ENCODE results near the gene PBRM1. TPM values are rescaled to one million over a fixed set of nuclear protein-coding genes. Genes with fewer than 3 reads are reported as not detected.

The PBRM1 gene
- total and polyA plus RNA-seq, 2 of the 8 experiments (the other 6 are each of a cell fraction or from before 2014, with no cell fraction given): 19.3 to 65.8 TPM

- H3K79me2 ChIP-seq (ENCODE audit: control insufficient read depth in 1 of 2, insufficient read depth in 2 of 2, low read length in 2 of 2): no peaks in the 10 kb centered on the region
- H3K23me2 ChIP-seq (ENCODE audit: low read depth, low read length): no peaks in the 10 kb centered on the region
- H3K14ac ChIP-seq (ENCODE audit: insufficient read length): no peak overlapping the region
- H2BK12ac ChIP-seq (ENCODE audit: low read depth, low read length): no peak overlapping the region
- H3K9me3 ChIP-seq (ENCODE audit: insufficient read depth in 2 of 2, low read depth in 1 of 2, low read length in 1 of 2): no peaks in the 10 kb centered on the region
- no peak overlapping the region for H2BK15ac ChIP-seq (ENCODE audit: low read length)
- H3K27ac ChIP-seq (ENCODE audit: low read depth, low read length): no peak overlapping the region
- no peak overlapping the region for H3K4ac ChIP-seq (replicated peaks; ENCODE audit: insufficient read length, low read depth, low read length)
- no peak overlapping the region for H3K9ac ChIP-seq (replicated peaks in 1 of 4; ENCODE audit: extremely low read depth in 1 of 4, low read depth in 3 of 4, low read length in 3 of 4)
- no peak overlapping the region for H2BK20ac ChIP-seq (ENCODE audit: low read length)
- H4K20me1 ChIP-seq (replicated peaks in 1 of 2; ENCODE audit: control insufficient read depth in 1 of 2, insufficient read depth in 2 of 2, low read length in 2 of 2): no peaks in the 10 kb centered on the region
- no peak overlapping the region for H4K8ac ChIP-seq (ENCODE audit: extremely low read depth, insufficient read depth, low read length)
- H2AFZ ChIP-seq (ENCODE audit: low read length): no peak overlapping the region
- no peaks in the 10 kb centered on the region for H3K27me3 ChIP-seq (replicated peaks in 1 of 4; ENCODE audit: control insufficient read depth in 3 of 4, extremely low read depth in 1 of 4, insufficient read depth in 3 of 4, low read length in 3 of 4)
- H3K36me3 ChIP-seq (ENCODE audit: control insufficient read depth in 2 of 4, insufficient read depth in 4 of 4, low read length in 3 of 4): peaks cover 14 to 40% (median 28%) of the 10 kb centered on the region in 4 experiments; a peak in 7 of 8 replicates
- no peak overlapping the region for H3K23ac ChIP-seq (ENCODE audit: insufficient read length)
- no peak overlapping the region for H4K91ac ChIP-seq (replicated peaks; ENCODE audit: insufficient read length, low read length)
- H3K79me1 ChIP-seq (ENCODE audit: low read depth, low read length): no peaks in the 10 kb centered on the region; the same call in 1 of the 2 replicates
- no peak overlapping the region for H3K56ac ChIP-seq (replicated peaks; ENCODE audit: insufficient read length, low read depth, low read length)
- ChIA-PET CTCF (ENCODE audit: partially characterized antibody) (interaction anchor here (1.3 kb wide), 1 partner anchor 22 kb away, joined by 4 read pairs; no protein-coding TSS in a partner anchor), POLR2A (ENCODE audit: partially characterized antibody) (interaction anchor here (1.5 kb wide), 1 partner anchor 26 kb away, joined by 3 read pairs; the partner anchor contains the start of gene GNL3)
- no peak overlapping the region for H3K18ac ChIP-seq (ENCODE audit: extremely low read depth, low read length)
- H2BK5ac ChIP-seq (ENCODE audit: low read depth, low read length): no peak overlapping the region
- DNase-seq (ENCODE audit: low read depth in 1 of 2, low spot score in 2 of 2): no peak
- no peak overlapping the region for H2AK5ac ChIP-seq (ENCODE audit: low read depth, low read length)
- WGBS, 2 experiments (ENCODE audit: extremely low coverage in 1 of 2, insufficient coverage in 1 of 2, insufficient read length in 1 of 2, insufficient replicate concordance in 2 of 2, low coverage in 1 of 2, low lambda C conversion rate in 2 of 2, missing lambda C conversion rate in 1 of 2): 67% methylated on average over 3 of the region's 3 CpGs; no CpG with 5 or more reads in 1 of the 2 experiments
- no peak for FAIRE-seq
- H3K4me3 ChIP-seq (ENCODE audit: extremely low read depth in 1 of 4, insufficient read depth in 2 of 4, low read depth in 3 of 4, low read length in 4 of 4): no peak overlapping the region
- TF ChIP-seq CTBP2 (IDR thresholded peaks at IDR 0.05; ENCODE audit: borderline replicate concordance, insufficient read depth, insufficient read length, low read length): no peak
- no peak overlapping the region for H4K5ac ChIP-seq (ENCODE audit: insufficient read length, low read depth, low read length)
- H2BK120ac ChIP-seq (replicated peaks; ENCODE audit: low read depth, low read length): no peak overlapping the region
- peaks cover 0 to 2% (median 0%) of the 10 kb centered on the region in 4 experiments; a peak in 1 of 7 replicates for H3K4me1 ChIP-seq (replicated peaks in 1 of 4; ENCODE audit: control insufficient read depth in 3 of 4, insufficient read depth in 4 of 4, low read length in 3 of 4)
- no peak overlapping the region for H3K4me2 ChIP-seq (ENCODE audit: insufficient read depth in 1 of 2, low read depth in 2 of 2, low read length in 2 of 2)
Observed at GRCh38 chr3:52660046-52660445, 25.7 kb downstream of the PBRM1 start.

All from H1 (cell line).